Brain microvascular endothelial cell (primary cell): Measurements from ENCODE around the gene ROR2.

ENCODE experiments used
- DNase-seq: peaks from one replicate; pipeline ENCODE4 v3.0.0-alpha.2; 2020
- H3K27ac ChIP-seq: fragments of 250-450 bp; sonication (Bioruptor Pico); 2 replicates; pipeline ENCODE4 v1.5.1; 2020; ENCODE audit warnings: mild to moderate bottlenecking, moderate library complexity
- H3K27me3 ChIP-seq: fragments of 250-450 bp; sonication (Bioruptor Pico); replicated peaks from 2 replicates; pipeline ENCODE4 v1.5.1; 2020; ENCODE audit warnings: mild to moderate bottlenecking
- H3K36me3 ChIP-seq: fragments of 250-450 bp; sonication (Bioruptor Pico); replicated peaks from 2 replicates; pipeline ENCODE4 v1.5.1; 2020; ENCODE audit warnings: mild to moderate bottlenecking
- H3K4me3 ChIP-seq: 2 replicates; pipeline ENCODE4 v1.5.1; 2011; ENCODE audit warnings: low read depth, mild to moderate bottlenecking, control low read depth, low read length, moderate library complexity
- in situ Hi-C: cut with HindIII; loops from 2 replicates; pipeline ENCODE4 v1.10.0; 2017; ENCODE audit warnings: low sequenced_read_pairs, low pct_ligation_motif_present
- TF ChIP-seq, protein P1 (sequence below): IDR thresholded peaks from 2 replicates; pipeline ENCODE4 v1.5.1; 2011; ENCODE audit warnings: low read depth, mild to moderate bottlenecking, moderate library complexity, low read length, control low read depth, inconsistent platforms; ENCODE audit errors: missing control alignments

The ROR2 gene

DNA sequence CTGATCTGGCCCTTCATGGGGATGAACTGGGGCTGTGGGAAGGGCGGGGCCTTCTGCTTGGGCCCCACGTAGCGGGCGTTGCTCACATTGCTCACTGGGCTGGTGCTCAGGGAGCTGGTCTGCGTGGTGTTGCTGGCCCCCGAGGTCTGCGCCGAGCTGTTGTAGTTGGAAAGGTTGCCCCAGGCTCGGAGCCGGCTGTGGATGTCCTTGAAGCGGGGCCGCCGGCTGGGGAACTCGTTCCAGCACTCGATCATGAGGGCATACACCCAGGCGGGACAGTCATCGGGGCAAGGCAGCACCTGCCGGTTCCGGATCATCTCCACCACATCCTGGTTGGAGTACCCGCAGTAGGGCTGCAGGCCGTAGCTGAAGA is 226.0 kb downstream of the ROR2 start:
- Histone ChIP-seq H3K27me3 (no peaks in the 10 kb centered on the region), H3K4me3 (no peak overlapping the region), H3K27ac (no peak overlapping the region), H3K36me3 (no peaks in the 10 kb centered on the region)
- TF ChIP-seq, protein P1, sequence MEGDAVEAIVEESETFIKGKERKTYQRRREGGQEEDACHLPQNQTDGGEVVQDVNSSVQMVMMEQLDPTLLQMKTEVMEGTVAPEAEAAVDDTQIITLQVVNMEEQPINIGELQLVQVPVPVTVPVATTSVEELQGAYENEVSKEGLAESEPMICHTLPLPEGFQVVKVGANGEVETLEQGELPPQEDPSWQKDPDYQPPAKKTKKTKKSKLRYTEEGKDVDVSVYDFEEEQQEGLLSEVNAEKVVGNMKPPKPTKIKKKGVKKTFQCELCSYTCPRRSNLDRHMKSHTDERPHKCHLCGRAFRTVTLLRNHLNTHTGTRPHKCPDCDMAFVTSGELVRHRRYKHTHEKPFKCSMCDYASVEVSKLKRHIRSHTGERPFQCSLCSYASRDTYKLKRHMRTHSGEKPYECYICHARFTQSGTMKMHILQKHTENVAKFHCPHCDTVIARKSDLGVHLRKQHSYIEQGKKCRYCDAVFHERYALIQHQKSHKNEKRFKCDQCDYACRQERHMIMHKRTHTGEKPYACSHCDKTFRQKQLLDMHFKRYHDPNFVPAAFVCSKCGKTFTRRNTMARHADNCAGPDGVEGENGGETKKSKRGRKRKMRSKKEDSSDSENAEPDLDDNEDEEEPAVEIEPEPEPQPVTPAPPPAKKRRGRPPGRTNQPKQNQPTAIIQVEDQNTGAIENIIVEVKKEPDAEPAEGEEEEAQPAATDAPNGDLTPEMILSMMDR = no peak
- no peak for DNase-seq
- in situ Hi-C loops = no loop called here

DNA sequence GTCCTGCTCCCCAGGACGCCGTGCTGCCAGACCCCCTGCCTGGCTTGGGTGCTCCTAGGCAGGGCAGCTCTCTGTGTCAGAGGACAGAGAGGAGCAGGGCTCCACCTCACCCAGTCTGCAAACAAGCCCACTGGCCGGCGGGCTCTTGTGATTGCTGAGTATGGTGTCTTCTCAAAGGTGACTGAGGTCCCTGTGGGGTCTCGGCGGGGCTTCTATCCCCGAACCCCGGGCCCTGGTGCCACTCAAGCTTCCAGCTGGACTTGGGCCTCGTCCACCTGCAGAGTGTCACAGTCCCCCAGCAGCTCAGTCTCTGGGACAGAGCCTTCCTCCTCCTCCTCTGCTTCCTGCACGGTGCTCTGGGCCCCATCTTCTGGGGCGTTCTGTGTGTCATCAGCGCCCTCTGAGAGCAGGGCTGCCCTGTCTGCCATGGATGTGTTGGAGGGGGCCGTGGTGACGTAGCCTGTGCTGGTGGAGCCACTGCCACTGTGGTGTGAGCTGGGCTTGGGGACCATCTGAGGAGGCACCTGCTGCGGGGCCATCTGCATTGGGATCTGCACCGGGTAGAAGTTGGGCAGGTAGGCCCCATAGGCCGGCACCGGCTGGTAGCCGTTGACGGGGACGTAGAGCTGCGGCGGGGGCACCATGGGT is 226.5 kb downstream of the ROR2 start:
- Histone ChIP-seq H3K4me3 (no peak overlapping the region), H3K27ac (no peak overlapping the region), H3K36me3 (no peaks in the 10 kb centered on the region), H3K27me3 (no peaks in the 10 kb centered on the region)
- TF ChIP-seq, protein P1 = no peak
- in situ Hi-C loops = no loop called here
- no peak for DNase-seq

DNA sequence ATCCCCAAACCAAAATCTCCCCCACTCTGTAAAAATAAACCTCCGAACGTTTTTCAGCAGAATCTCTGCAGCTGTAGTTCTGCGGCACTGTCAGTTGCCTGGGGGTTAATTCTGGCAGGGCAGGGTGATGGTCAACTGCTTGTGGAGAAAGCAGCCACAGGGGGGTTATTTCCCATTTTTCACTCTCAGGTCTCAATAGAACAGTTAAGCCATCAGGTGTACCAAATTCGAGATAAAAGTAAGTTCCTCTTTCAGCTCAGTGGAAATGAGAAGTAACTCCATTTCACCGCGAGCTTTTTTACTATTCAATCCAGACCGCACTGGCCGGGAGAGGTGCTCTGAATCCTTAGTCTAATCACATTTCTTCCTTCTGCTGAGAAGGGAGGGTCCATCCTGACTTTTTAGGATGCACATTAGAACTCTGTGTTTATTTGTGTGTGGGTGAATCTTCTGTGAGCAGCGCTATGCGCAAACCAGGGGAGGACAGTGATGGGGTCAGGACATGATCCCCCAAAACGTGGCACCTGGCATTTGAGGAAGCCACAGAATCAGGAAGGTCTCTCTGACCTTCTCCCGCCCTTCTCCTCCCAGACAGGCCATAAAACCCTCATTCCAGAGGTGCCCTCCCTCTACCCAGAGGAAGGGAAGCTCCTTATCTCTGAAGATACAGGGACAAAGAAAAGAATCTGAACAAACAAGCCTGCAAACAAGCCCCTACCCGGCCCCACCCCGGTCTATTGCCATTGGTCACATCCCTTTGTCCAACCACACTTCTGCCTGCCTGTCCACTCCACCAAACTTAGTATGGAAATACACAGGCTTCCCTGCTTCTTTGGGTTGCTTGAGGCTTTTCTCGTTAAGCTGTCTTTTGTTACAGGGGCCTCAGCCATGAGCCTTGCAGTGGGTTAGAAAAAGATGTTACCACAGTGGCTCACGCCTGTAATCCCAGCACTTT is 229.0 kb downstream of the ROR2 start:
- Histone ChIP-seq H3K4me3 (no peak overlapping the region), H3K36me3 (no peaks in the 10 kb centered on the region), H3K27ac (no peak overlapping the region), H3K27me3 (no peaks in the 10 kb centered on the region)
- in situ Hi-C loops = no loop called here
- no peak for DNase-seq
- TF ChIP-seq, protein P1 = no peak

DNA sequence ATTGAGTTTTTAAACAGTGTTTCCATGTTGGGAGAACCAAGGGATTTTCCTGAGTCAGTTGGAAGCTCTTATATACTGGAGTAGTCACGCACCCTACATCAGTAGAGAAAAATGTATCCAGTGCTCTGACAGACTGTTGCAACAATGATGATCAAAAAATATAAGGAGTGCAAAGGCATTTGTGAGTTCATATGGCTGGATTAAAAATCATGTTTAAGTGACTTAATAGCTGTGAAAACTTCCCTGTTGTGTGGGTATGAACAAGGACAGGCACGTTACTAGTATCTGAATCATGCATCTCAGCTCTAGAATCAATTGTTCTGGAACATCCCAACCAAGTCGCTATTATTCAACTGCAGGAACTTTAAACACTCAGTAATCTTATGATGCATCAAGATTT is 229.7 kb downstream of the ROR2 start:
- no peaks in the 10 kb centered on the region for H3K27me3 ChIP-seq
- H3K27ac ChIP-seq = no peak overlapping the region
- TF ChIP-seq, protein P1 = no peak
- no peaks in the 10 kb centered on the region for H3K36me3 ChIP-seq
- DNase-seq = no peak
- in situ Hi-C loops = no loop called here
- H3K4me3 ChIP-seq = no peak overlapping the region

DNA sequence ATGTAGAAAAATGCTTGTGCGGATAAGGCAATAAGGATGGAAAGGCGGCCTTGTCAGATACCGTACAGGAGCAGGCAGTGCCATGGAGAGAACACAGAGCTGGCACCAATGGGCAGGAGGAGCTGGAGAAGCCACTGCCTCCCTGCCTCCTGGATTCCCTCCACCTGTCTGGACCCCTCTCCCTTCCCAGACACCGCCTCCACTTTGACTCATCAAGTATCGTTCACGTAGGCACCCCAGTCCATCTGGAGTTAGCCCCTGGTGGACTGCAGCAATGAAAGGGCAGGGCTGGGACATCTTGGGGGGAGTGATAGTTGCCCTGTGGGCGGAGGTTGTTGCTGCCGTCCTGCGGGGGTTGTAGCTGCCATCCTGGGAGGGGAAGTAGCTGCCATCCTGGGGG is 232.0 kb downstream of the ROR2 start:
- no peak overlapping the region for H3K27ac ChIP-seq
- TF ChIP-seq, protein P1 = no peak
- no peak overlapping the region for H3K4me3 ChIP-seq
- no peaks in the 10 kb centered on the region for H3K27me3 ChIP-seq
- no peak for DNase-seq
- in situ Hi-C loops = no loop called here
- H3K36me3 ChIP-seq = no peaks in the 10 kb centered on the region
